Left ventricle myocardium inferior (tissue), 1 donor: Measurements from ENCODE around the gene MISFA. TPM values are rescaled to one million over a fixed set of nuclear protein-coding genes. Genes with fewer than 3 reads are reported as not detected.

Source experiments
- DNase-seq: peaks from one replicate; pipeline ENCODE4 v3.0.0-alpha.2; 2020
- H3K27ac ChIP-seq: fragments of 200-600 bp; replicated peaks from 2 replicates; pipeline ENCODE4 v1.8.0; 2021
- H3K27me3 ChIP-seq: fragments of 200-600 bp; 2 replicates; pipeline ENCODE4 v1.8.0; 2021; ENCODE audit warnings: low read depth
- H3K36me3 ChIP-seq: fragments of 200-600 bp; 2 replicates; pipeline ENCODE4 v1.8.0; 2021
- H3K4me1 ChIP-seq: fragments of 200-600 bp; 2 replicates; pipeline ENCODE4 v1.8.0; 2021
- H3K4me3 ChIP-seq: fragments of 200-600 bp; 2 replicates; pipeline ENCODE4 v1.8.0; 2021; ENCODE audit warnings: mild to moderate bottlenecking, moderate library complexity
- H3K9me3 ChIP-seq: fragments of 200-600 bp; replicated peaks from 2 replicates; pipeline ENCODE4 v1.8.0; 2021
- intact Hi-C: fragments of 100-400 bp; cut with micrococcal nuclease; formaldehyde crosslinking; loops from one replicate; pipeline ENCODE4 v1.11.0; 2022
- long read RNA-seq: library from polyadenylated mRNA; unstranded; transcript quantifications from one replicate; pipeline ENCODE4 v2.0.0, GENCODE V29; 2021
- total RNA-seq: library from RNA; stranded (reverse); fragmentation: NEBNext Ultra II Directional; extraction: Animal tissue kit (Norgen Biotek cat#: 25700); gene quantifications from one replicate; pipeline ENCODE4 v1.2.1, GENCODE V29; 2021
- TF ChIP-seq, protein P1 (sequence below): fragments of 200-600 bp; IDR thresholded peaks from 2 replicates; pipeline ENCODE4 v1.8.0; 2021; ENCODE audit warnings: antibody characterized with exemption, mild to moderate bottlenecking, borderline replicate concordance
- donor health status: DM: no; HTN: yes; CAD: no; lungs with severe emphysema.

Gene MISFA
- 10.7 TPM for total RNA-seq
- long read RNA-seq, partial matches to known transcripts = 0 of 3 reads
- long read RNA-seq, other reads (novel, unspliced or antisense) = 3 of 3 reads

DNA sequence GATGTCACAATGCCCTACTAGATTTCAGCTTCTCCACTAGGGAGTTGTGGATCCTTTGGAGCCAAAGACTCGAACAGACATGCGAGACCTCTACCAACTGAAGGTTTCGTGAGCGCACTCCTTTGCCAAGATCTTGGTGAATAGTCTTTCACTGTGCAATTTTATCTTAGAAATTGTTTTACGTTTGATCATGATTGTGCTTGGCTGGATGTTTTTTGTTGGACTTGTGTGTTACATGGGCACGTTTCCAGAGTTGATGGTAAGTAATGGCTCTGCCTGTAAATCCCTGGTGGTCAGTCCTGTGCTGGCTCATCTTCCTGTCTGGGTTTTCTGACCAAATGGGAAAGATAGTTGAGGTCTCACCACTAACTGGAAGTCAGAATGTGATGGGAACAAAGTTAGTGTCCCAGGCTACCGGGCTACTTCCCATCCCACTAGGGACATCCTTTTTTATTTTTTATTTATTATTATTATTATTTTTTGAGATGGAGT is at the start of gene MISFA:
MISFA (plus strand) TSS at position 51 of the 492 bp plus-strand sequence; CDS start at position 191, 140 bp downstream.
- H3K27ac ChIP-seq = peak within 1 kb of the TSS; percentile 75
- TF ChIP-seq, protein P1, sequence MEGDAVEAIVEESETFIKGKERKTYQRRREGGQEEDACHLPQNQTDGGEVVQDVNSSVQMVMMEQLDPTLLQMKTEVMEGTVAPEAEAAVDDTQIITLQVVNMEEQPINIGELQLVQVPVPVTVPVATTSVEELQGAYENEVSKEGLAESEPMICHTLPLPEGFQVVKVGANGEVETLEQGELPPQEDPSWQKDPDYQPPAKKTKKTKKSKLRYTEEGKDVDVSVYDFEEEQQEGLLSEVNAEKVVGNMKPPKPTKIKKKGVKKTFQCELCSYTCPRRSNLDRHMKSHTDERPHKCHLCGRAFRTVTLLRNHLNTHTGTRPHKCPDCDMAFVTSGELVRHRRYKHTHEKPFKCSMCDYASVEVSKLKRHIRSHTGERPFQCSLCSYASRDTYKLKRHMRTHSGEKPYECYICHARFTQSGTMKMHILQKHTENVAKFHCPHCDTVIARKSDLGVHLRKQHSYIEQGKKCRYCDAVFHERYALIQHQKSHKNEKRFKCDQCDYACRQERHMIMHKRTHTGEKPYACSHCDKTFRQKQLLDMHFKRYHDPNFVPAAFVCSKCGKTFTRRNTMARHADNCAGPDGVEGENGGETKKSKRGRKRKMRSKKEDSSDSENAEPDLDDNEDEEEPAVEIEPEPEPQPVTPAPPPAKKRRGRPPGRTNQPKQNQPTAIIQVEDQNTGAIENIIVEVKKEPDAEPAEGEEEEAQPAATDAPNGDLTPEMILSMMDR = no peak

DNA sequence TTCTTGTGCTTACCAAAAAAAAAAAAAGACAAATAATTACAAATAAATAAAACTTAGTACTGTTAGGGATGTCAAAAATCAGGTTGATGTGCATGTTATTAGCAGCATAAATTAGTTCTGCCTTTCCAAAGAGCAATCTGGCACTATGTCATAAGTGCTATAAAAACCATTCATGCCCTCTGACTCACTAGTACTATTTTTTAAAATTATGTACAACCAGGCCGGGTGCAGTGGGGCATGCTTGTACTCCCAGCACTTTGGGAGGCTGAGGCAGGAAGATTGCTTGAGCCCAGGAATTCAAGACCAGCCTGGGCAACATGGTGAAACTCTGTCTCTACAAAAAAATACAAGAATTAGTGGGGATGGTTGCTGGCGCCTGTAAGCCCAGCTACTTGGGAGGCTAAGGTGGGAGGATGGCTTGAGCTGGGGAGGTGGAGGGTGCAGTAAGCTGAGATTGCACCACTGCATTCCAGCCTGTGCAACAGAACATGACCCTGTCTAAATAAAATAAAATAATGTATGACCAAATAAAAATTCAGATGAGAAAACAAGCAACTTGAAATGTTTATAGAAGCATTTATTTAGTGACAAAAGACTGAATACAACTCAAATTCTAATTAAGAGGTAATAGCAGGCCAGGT is 36.4 kb upstream of the MISFA start:
- intact Hi-C loops = no loop called here
- no peaks in the 10 kb centered on the region for H3K27me3 ChIP-seq
- no peaks in the 10 kb centered on the region for H3K9me3 ChIP-seq
- no peak overlapping the region for H3K27ac ChIP-seq
- no peak overlapping the region for H3K4me3 ChIP-seq
- TF ChIP-seq, protein P1 = no peak
- no peak for DNase-seq
- H3K36me3 ChIP-seq = peaks cover 80% of the 10 kb centered on the region
- H3K4me1 ChIP-seq = no peaks in the 10 kb centered on the region

More for the DNA sequence above, at the start of gene MISFA:
- intact Hi-C loops = no loop called here
- Histone ChIP-seq H3K36me3 (peaks cover 18% of the 10 kb centered on the region), H3K27me3 (no peaks in the 10 kb centered on the region), H3K9me3 (no peaks in the 10 kb centered on the region), H3K4me3 (no peak within 1 kb of the TSS), H3K4me1 (peaks cover 29% of the 10 kb centered on the region)
- DNase-seq = no peak

DNA sequence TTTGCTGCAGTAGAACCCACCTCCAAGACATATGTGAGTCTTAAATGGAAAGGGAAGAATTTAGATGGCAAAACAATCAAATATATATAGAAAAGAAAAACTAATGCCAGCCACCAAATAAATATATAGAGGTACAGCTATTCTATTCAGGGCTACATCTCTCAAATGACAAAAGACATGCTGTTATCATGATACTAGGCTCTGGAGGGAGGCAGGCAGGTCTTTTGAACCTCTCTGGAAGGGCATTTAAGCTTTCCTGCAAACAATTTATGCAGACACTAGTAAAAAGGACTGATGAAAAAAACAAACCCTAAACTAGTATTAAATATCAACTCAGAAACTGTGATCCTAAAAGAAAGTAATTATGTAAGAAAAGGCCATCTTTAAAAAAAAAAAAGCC is 35.4 kb upstream of the MISFA start:
- no peak overlapping the region for H3K27ac ChIP-seq
- peaks cover 78% of the 10 kb centered on the region for H3K36me3 ChIP-seq
- H3K9me3 ChIP-seq = no peaks in the 10 kb centered on the region
- H3K4me3 ChIP-seq = no peak overlapping the region
- TF ChIP-seq, protein P1 = no peak
- intact Hi-C loops = no loop called here
- no peak for DNase-seq
- no peaks in the 10 kb centered on the region for H3K27me3 ChIP-seq
- no peaks in the 10 kb centered on the region for H3K4me1 ChIP-seq

DNA sequence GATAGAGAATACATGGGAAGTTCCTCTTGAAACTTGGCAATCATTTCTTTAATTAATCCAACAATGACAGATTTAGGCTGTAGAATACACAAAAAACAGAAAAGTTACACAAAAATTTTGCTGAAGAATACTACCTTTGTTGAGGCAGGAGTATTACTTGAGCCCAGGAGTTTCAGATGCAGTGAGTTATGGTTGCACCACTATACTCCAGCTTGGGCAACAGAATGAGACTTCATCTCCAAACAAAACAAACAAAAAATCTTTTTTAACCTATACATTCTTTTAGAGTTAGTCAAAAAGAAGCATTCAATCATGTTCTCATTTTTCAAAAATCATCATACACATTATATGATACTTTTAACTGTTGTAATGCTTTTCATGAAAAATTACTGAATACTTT is 33.2 kb upstream of the MISFA start:
- H3K27me3 ChIP-seq = no peaks in the 10 kb centered on the region
- no peak overlapping the region for H3K27ac ChIP-seq
- H3K9me3 ChIP-seq = no peaks in the 10 kb centered on the region
- H3K36me3 ChIP-seq = peaks cover 82% of the 10 kb centered on the region
- no peak overlapping the region for H3K4me3 ChIP-seq
- H3K4me1 ChIP-seq = no peaks in the 10 kb centered on the region
- TF ChIP-seq, protein P1 = no peak
- DNase-seq = no peak
- intact Hi-C loops = no loop called here

GRCh38 chr11:18567081-18567480 is 32.5 kb upstream of the MISFA start:
- Histone ChIP-seq H3K27me3 (no peaks in the 10 kb centered on the region), H3K4me3 (no peak overlapping the region), H3K9me3 (no peaks in the 10 kb centered on the region), H3K4me1 (no peaks in the 10 kb centered on the region), H3K36me3 (peaks cover 82% of the 10 kb centered on the region), H3K27ac (no peak overlapping the region)
- TF ChIP-seq, protein P1 = no peak
- intact Hi-C loops = no loop called here
- DNase-seq = no peak
